Astrocyte (in vitro differentiated cells and primary cell): ENCODE measurements around the gene DSC1. TPM values are rescaled to one million over a fixed set of nuclear protein-coding genes. Genes with fewer than 3 reads are reported as not detected.
A peak's percentile ranks its signal among the peaks of the same experiment; 100 is the strongest.

Source experiments
- DNase-seq: peaks from one replicate; pipeline ENCODE4 v3.0.0-alpha.2; 2010; ENCODE audit warnings: low read depth
- FAIRE-seq: peaks from 2 replicates; lab custom pipeline; 2011; peaks lifted over from hg19 to GRCh38; lab: Jason Lieb, UNC
- H2AFZ ChIP-seq: 2 replicates; pipeline ENCODE4 v1.6.0; 2012; ENCODE audit warnings: low read depth, low read length, inconsistent platforms
- H3K27ac ChIP-seq: 2 replicates; pipeline ENCODE4 v1.5.1; 2011; ENCODE audit warnings: low read depth, low read length, inconsistent platforms
- H3K27me3 ChIP-seq: 2 replicates; pipeline ENCODE4 v1.6.0; 2011; ENCODE audit warnings: low read length, inconsistent platforms; ENCODE audit not compliant: insufficient read depth
- H3K36me3 ChIP-seq: 2 replicates; pipeline ENCODE4 v1.5.1; 2011; ENCODE audit warnings: low read length, inconsistent platforms; ENCODE audit not compliant: insufficient read depth
- H3K4me1 ChIP-seq: 2 replicates; pipeline ENCODE4 v1.5.1; 2011; ENCODE audit warnings: low read length, inconsistent platforms; ENCODE audit not compliant: insufficient read depth
- H3K4me2 ChIP-seq: 2 replicates; pipeline ENCODE4 v1.6.0; 2012; ENCODE audit warnings: low read length, inconsistent platforms
- H3K4me3 ChIP-seq: 2 replicates; pipeline ENCODE4 v1.5.1; 2011; ENCODE audit warnings: low read depth, mild to moderate bottlenecking, low read length, inconsistent platforms; ENCODE audit not compliant: insufficient read depth
- H3K79me2 ChIP-seq: 2 replicates; pipeline ENCODE4 v1.6.0; 2012; ENCODE audit warnings: mild to moderate bottlenecking, low read length, inconsistent platforms; ENCODE audit not compliant: insufficient read depth
- H3K9ac ChIP-seq: 2 replicates; pipeline ENCODE4 v1.6.0; 2012; ENCODE audit warnings: mild to moderate bottlenecking, low read length, inconsistent platforms
- H3K9me3 ChIP-seq: 2 replicates; pipeline ENCODE4 v1.5.1; 2012; ENCODE audit warnings: low read depth, mild to moderate bottlenecking, low read length, inconsistent platforms; ENCODE audit not compliant: insufficient read depth
- H4K20me1 ChIP-seq: 2 replicates; pipeline ENCODE4 v1.6.0; 2012; ENCODE audit warnings: low read length, inconsistent platforms; ENCODE audit not compliant: insufficient read depth
- H3K27ac Mint-ChIP-seq: one replicate; pipeline ENCODE4 v1.8.0; 2021; ENCODE audit warnings: mild to moderate bottlenecking, mixed read lengths; ENCODE audit not compliant: unreplicated experiment
- H3K27me3 Mint-ChIP-seq: one replicate; pipeline ENCODE4 v1.8.0; 2021; ENCODE audit warnings: low read depth, mixed read lengths; ENCODE audit not compliant: unreplicated experiment
- H3K36me3 Mint-ChIP-seq: one replicate; pipeline ENCODE4 v1.8.0; 2021; ENCODE audit warnings: low read depth, mixed read lengths; ENCODE audit not compliant: unreplicated experiment
- H3K4me1 Mint-ChIP-seq: one replicate; pipeline ENCODE4 v1.8.0; 2021; ENCODE audit warnings: low read depth, mixed read lengths; ENCODE audit not compliant: unreplicated experiment
- H3K4me3 Mint-ChIP-seq: one replicate; pipeline ENCODE4 v1.8.0; 2021; ENCODE audit warnings: mild to moderate bottlenecking, moderate library complexity, mixed read lengths; ENCODE audit not compliant: unreplicated experiment
- H3K9me3 Mint-ChIP-seq: one replicate; pipeline ENCODE4 v1.8.0; 2021; ENCODE audit warnings: mild to moderate bottlenecking, mixed read lengths; ENCODE audit not compliant: unreplicated experiment
- EZH2 ChIP-seq: IDR thresholded peaks from 2 replicates; pipeline ENCODE4 v1.6.1; 2012; ENCODE audit warnings: mild to moderate bottlenecking, low read length, inconsistent platforms; ENCODE audit not compliant: insufficient read depth
- total RNA-seq: library from RNA; stranded (reverse); gene quantifications from 2 replicates; pipeline ENCODE4 v1.2.1, GENCODE V29; 2021
- TF ChIP-seq, protein P1 (sequence below): IDR thresholded peaks from 2 replicates; pipeline ENCODE4 v1.5.1; 2011; ENCODE audit warnings: low read depth, mild to moderate bottlenecking, inconsistent platforms, low read length, moderate library complexity; ENCODE audit not compliant: insufficient read depth

The DSC1 gene
- total RNA-seq, 1 donor from 2014 or later: 0.18 TPM

DNA sequence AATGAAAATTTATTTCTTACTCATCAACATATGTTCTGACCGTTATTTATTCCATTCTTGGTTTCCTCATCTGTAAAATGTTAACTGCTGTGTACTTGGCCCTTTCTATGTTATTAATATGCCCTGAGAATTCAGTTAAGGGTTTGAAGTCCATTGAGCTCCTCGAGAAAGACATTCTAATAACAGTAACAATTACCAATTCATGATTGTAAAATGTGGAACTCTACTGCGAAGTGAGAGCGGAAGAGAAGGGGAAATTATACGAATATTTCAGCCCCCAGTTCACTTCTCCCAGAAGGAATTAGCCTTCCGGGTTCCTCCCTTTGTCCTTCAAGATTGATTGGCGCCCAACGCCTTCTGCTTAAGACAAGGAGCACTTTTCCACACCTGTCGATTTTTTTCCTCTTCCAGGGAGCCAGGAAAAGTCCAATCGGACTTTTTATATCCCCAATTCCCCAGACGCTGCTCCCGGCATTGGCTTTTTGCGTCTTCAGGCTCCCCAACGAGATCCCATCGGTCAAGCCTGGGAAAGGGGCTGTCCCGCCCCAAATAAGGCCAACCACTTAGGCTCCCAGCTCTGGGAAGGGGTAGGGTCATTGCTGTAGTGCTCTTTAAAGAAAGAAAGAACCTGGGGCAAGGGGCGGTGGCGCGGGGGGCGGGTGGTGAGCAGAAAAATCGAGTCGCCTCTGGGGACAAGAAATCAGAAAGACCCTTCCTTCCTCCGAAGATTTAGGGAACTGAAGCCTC, 62.0 kb downstream of the DSC1 start:
- Mint-ChIP-seq H3K27me3 (no peaks in the 10 kb centered on the region), H3K4me3 (peak overlapping the region; percentile 91), H3K27ac (peak overlapping the region; percentile 96), H3K9me3 (no peaks in the 10 kb centered on the region), H3K4me1 (peaks cover 13% of the 10 kb centered on the region), H3K36me3 (no peaks in the 10 kb centered on the region)
- H3K4me2 ChIP-seq: peak overlapping the region; percentile 91
- TF ChIP-seq EZH2: no peak
- TF ChIP-seq, protein P1, sequence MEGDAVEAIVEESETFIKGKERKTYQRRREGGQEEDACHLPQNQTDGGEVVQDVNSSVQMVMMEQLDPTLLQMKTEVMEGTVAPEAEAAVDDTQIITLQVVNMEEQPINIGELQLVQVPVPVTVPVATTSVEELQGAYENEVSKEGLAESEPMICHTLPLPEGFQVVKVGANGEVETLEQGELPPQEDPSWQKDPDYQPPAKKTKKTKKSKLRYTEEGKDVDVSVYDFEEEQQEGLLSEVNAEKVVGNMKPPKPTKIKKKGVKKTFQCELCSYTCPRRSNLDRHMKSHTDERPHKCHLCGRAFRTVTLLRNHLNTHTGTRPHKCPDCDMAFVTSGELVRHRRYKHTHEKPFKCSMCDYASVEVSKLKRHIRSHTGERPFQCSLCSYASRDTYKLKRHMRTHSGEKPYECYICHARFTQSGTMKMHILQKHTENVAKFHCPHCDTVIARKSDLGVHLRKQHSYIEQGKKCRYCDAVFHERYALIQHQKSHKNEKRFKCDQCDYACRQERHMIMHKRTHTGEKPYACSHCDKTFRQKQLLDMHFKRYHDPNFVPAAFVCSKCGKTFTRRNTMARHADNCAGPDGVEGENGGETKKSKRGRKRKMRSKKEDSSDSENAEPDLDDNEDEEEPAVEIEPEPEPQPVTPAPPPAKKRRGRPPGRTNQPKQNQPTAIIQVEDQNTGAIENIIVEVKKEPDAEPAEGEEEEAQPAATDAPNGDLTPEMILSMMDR: no peak
- H3K4me3 ChIP-seq: peak overlapping the region; percentile 38
- DNase-seq (no peak), FAIRE-seq (no peak)
- H3K9me3 ChIP-seq: no peaks in the 10 kb centered on the region
- H3K27ac ChIP-seq: no peak overlapping the region
- peaks cover 4% of the 10 kb centered on the region for H3K4me1 ChIP-seq
- H2AFZ ChIP-seq: peak overlapping the region; percentile 47
- H3K27me3 ChIP-seq: peaks cover 7% of the 10 kb centered on the region
- no peaks in the 10 kb centered on the region for H3K36me3 ChIP-seq
- H3K79me2 ChIP-seq: no peaks in the 10 kb centered on the region
- no peak overlapping the region for H3K9ac ChIP-seq
- H4K20me1 ChIP-seq: no peaks in the 10 kb centered on the region

DNA sequence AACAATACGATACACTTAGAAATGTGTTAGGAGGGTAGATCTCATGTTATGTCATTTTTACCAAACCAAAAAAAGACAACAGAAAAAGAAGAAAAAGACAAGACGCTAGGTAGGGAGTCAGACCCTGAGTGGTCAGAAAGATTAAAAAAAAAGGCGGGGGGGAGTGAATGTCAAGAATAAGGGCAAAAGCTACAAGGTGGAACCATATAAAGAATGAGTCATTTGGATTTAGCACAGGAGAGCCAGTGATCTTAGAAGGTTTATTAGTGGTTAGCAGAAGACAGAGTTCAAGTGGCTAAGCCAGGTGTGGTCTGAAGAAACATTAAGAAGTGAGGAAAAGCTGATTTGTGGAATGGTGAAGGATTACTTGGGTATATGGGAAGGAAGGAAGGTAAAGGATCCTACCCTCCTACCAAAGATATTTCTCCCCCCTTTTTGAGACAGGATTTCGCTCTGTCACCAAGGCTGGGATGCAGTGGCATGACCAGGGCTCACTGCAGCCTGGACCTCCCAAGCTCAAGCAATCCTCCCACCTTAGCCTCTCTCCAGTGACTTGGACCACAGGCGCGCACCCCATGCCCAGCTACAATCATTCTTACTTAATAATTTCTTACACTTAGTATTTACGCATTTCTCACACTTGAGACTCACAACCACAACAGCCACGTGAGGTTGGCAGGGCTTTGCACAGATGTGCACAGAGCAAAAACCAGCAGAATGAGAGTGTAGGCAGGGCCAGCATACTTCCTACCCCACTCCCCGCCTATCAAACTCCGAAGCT, 63.0 kb downstream of the DSC1 start:
- Histone ChIP-seq H3K27me3 (peaks cover 7% of the 10 kb centered on the region), H4K20me1 (no peaks in the 10 kb centered on the region), H3K4me2 (no peak overlapping the region), H2AFZ (no peak overlapping the region), H3K36me3 (no peaks in the 10 kb centered on the region), H3K27ac (no peak overlapping the region), H3K4me3 (no peak overlapping the region), H3K9me3 (no peaks in the 10 kb centered on the region), H3K4me1 (peaks cover 4% of the 10 kb centered on the region), H3K9ac (no peak overlapping the region), H3K79me2 (no peaks in the 10 kb centered on the region)
- H3K36me3 Mint-ChIP-seq: no peaks in the 10 kb centered on the region
- no peak for DNase-seq
- peak overlapping the region; percentile 13 for H3K27ac Mint-ChIP-seq
- H3K9me3 Mint-ChIP-seq: no peaks in the 10 kb centered on the region
- no peak for TF ChIP-seq EZH2
- TF ChIP-seq, protein P1: no peak
- no peaks in the 10 kb centered on the region for H3K27me3 Mint-ChIP-seq
- peaks cover 11% of the 10 kb centered on the region for H3K4me1 Mint-ChIP-seq
- peak overlapping the region; percentile 91 for H3K4me3 Mint-ChIP-seq
- FAIRE-seq: no peak
